HFFc6 (cell line): ENCODE results near the gene EXOC6. TPM values are rescaled to one million over a fixed set of nuclear protein-coding genes. Genes with fewer than 3 reads are reported as not detected.

Source experiments
- DNase-seq: peaks from one replicate; pipeline ENCODE4 v3.0.0-alpha.2; 2018
- H3K27ac Mint-ChIP-seq: 2 replicates; pipeline ENCODE4 v1.8.0; 2020; ENCODE audit warnings: mild to moderate bottlenecking, mixed read lengths
- H3K27me3 Mint-ChIP-seq: 2 replicates; pipeline ENCODE4 v1.8.0; 2021; ENCODE audit warnings: mild to moderate bottlenecking, moderate library complexity, mixed read lengths; ENCODE audit not compliant: insufficient read depth
- H3K36me3 Mint-ChIP-seq: 2 replicates; pipeline ENCODE4 v1.8.0; 2021; ENCODE audit warnings: low read depth, mixed read lengths
- H3K4me1 Mint-ChIP-seq: 2 replicates; pipeline ENCODE4 v1.8.0; 2020; ENCODE audit warnings: low read depth, mixed read lengths
- H3K4me3 Mint-ChIP-seq: 2 replicates; pipeline ENCODE4 v1.8.0; 2020; ENCODE audit warnings: mild to moderate bottlenecking, moderate library complexity, mixed read lengths
- H3K9me3 Mint-ChIP-seq: 2 replicates; pipeline ENCODE4 v1.8.0; 2020; ENCODE audit warnings: mild to moderate bottlenecking, mixed read lengths
- CTCF ChIP-seq: fragments of 200-600 bp; sonication (generic); IDR thresholded peaks from 2 replicates; pipeline ENCODE4 v1.5.0; 2021; ENCODE audit warnings: antibody characterized with exemption, mild to moderate bottlenecking
- total RNA-seq, 6 experiments: library from RNA; stranded (reverse); fragmentation: NEBNext Ultra II Directional; extraction: Animal tissue kit (Norgen Biotek cat#: 25700); gene quantifications; 2 replicates in 1 of 6; 3 replicates in 5 of 6; pipeline ENCODE4 v1.2.3, GENCODE V29; 2021

Gene EXOC6
- total RNA-seq, 6 experiments from 2014 or later: 5.7 to 8.6 (median 6.3) TPM

GRCh38 chr10:93070378-93071176 lies 222.3 kb downstream of the EXOC6 start:
- H3K4me3 Mint-ChIP-seq: peak overlapping the region; percentile 7; the same call in 1 of the 2 replicates
- H3K27ac Mint-ChIP-seq: no peak overlapping the region
- no peak for TF ChIP-seq CTCF
- H3K9me3 Mint-ChIP-seq: no peaks in the 10 kb centered on the region
- peaks cover 18% of the 10 kb centered on the region for H3K4me1 Mint-ChIP-seq
- H3K27me3 Mint-ChIP-seq: peaks cover 69% of the 10 kb centered on the region
- DNase-seq: no peak
- H3K36me3 Mint-ChIP-seq: no peaks in the 10 kb centered on the region; the same call in 1 of the 2 replicates

- H3K27me3 Mint-ChIP-seq: peaks cover 71% of the 10 kb centered on the region
- no peaks in the 10 kb centered on the region; the same call in 1 of the 2 replicates for H3K36me3 Mint-ChIP-seq
- H3K4me3 Mint-ChIP-seq: peak overlapping the region; percentile 7; the same call in 1 of the 2 replicates
- no peak overlapping the region for H3K27ac Mint-ChIP-seq
- H3K9me3 Mint-ChIP-seq: no peaks in the 10 kb centered on the region
- DNase-seq: no peak
- no peak for TF ChIP-seq CTCF
- H3K4me1 Mint-ChIP-seq: peaks cover 18% of the 10 kb centered on the region
Measured at GRCh38 chr10:93071177-93071472, 222.8 kb downstream of the EXOC6 start.

DNA sequence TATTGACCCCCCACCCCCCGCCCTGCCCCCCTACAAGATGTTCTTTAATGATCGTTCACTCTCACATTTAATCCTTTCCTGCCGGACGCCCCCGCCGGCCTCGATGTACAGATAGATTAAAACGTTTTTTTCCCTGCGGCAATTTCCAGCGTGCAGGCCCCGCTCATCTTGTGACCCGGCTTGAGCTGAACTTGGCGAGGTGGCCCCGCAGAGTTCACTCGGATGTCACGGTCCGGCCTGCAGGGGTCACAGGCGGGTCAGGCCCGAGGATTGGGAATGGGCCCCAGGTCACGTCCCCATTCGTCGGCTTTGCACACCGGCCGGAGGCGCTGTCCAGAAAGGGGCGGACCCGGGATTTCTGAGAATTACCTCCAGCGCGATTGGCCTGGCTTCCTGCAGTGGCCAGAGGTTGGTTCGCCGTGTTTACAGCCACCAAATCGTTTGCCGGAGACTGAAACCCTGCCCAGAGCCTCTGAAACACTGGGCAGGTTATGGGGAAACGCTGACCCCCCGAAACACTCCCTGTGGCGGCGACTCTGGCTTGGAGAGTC lies 223.4 kb downstream of the EXOC6 start:
- H3K27ac Mint-ChIP-seq: no peak overlapping the region
- DNase-seq: no peak
- no peaks in the 10 kb centered on the region; the same call in 1 of the 2 replicates for H3K36me3 Mint-ChIP-seq
- H3K27me3 Mint-ChIP-seq: peaks cover 65% of the 10 kb centered on the region
- no peak for TF ChIP-seq CTCF
- peaks cover 22% of the 10 kb centered on the region for H3K4me1 Mint-ChIP-seq
- no peaks in the 10 kb centered on the region for H3K9me3 Mint-ChIP-seq
- peak overlapping the region; percentile 78 for H3K4me3 Mint-ChIP-seq

DNA sequence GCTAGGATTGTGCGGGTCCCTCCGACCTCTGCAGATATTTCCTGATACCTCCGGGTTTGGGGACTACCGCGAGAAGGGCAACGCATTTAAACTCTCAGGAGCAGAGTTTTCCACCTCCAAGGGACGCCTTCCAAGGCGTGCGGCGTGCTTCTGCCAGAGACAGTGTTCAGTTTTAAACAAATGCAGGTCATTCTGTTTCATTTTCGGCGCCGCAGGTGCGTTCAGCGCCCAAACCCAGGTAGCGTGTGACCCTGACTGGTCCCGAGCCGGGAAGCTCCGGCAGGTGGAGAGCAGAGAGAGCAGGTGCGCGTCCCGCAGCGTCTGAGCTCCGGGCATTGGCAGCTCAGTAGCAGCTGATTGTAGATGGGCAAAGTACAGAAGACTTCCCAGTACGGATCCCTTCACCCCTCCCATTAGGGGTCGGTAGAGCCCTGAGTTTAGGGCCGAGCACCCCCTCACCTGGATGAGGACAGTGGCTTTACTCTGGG lies 223.9 kb downstream of the EXOC6 start:
- Mint-ChIP-seq H3K4me3 (peak overlapping the region; percentile 78), H3K27me3 (peaks cover 60% of the 10 kb centered on the region), H3K4me1 (peaks cover 25% of the 10 kb centered on the region), H3K27ac (no peak overlapping the region), H3K9me3 (no peaks in the 10 kb centered on the region), H3K36me3 (no peaks in the 10 kb centered on the region; the same call in 1 of the 2 replicates)
- no peak for DNase-seq
- TF ChIP-seq CTCF: no peak

DNA sequence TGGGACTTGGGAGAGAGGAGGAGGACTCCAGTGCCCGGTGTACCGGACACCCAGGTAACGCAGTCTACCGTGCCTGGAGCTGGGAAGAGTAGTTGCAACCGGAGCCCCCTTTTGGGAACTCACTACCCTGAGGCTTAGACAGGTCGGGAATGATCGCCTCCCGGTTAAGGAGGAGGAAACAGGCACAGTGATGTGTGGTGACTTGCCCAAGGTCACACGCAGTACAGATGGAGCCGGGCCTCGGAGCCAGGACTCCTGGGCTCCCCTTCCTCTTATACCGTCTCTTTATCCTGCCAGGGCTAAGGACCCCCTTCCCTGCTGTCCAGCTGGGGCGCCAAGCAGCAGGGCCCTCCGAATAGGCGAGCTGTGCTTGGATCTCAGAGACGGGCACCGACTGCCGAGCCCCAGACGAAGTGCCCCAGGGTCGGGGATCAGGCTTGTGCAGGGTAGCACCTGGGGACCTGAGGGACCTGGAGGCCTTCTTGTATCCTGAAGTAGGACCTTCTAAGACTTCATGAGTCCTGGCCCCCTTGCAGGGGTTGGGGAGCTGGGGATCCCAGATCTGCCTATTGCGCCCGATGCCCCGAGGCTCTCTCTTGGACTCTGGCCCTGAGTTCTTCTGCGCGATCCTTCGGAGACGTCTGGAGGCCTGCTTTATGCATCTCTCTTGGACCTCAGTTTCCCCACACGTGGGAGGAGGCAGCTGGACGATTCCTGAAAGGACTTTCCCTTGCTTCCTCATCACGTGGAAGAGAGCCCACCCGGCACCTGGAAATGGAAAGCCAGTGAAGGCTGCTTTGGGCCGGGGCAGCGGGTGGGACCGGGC lies 224.6 kb downstream of the EXOC6 start:
- Mint-ChIP-seq H3K27ac (no peak overlapping the region), H3K36me3 (no peaks in the 10 kb centered on the region; the same call in 1 of the 2 replicates), H3K4me3 (no peak overlapping the region; the same call in 1 of the 2 replicates), H3K27me3 (peaks cover 53% of the 10 kb centered on the region), H3K4me1 (peaks cover 25% of the 10 kb centered on the region), H3K9me3 (no peaks in the 10 kb centered on the region)
- TF ChIP-seq CTCF: no peak
- no peak for DNase-seq
